ENCODE results near the gene TNIP2. TPM values are rescaled to one million over a fixed set of nuclear protein-coding genes. Genes with fewer than 3 reads are reported as not detected.

Gene TNIP2
- total RNA-seq, 1 experiment from 2014 or later = 60.8 TPM

DNA sequence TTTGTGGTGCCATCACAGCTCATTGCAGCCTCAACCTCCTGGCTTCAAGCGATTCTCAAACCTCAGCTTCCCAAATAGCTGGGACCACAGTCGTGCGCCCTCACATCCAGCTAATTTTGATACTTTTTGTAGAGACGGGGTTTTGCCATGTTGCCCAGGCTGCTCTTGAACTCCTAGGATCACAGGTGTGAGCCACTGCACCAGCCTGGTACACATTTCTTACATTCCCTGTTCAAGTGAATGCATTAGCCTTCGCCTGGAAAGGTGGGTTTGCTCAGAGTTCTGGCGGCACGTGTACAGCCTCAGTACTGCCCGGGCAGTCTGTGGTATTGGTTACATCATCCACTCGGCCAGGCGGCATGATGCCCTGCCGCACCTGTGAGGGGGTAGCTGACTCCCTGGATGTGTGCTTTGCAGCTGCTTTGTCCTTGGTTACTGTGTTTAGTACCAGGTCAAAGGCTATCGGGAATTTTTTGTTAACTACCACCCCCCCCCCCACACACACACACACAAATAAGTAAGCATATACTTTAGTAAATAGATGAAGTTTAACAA, 57.1 kb downstream of the TNIP2 start:
- in situ Hi-C loops (cut with HindIII; ENCODE audit: low pct_unique_long_range_greater_than_20kb, low sequenced_read_pairs) = no loop called here

DNA sequence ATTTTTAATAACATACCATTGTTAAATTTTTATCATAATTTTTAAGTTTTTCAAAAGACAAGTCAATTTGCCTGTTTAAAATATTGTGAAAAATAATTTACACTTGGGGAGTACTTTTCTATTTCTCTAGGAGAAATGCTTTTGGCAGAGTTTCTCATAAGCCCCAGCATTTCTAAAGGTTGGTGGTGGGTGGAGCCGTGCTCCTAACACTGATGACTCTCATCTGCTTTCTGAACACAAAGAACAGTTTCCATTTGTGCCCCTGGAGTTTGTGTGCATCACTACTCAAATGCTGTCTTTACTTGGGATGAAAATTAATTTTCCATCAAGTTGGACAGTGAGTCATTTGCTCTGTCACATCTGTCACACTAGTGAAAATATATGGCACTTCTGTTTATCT, 57.6 kb downstream of the TNIP2 start:
- no peak for DNase-seq (ENCODE audit: low read depth)
- in situ Hi-C loops (cut with HindIII; ENCODE audit: low pct_unique_long_range_greater_than_20kb, low sequenced_read_pairs) = no loop called here

More for the DNA sequence above, 57.1 kb downstream of the TNIP2 start:
- no peak for DNase-seq (ENCODE audit: low read depth)

- no peak for DNase-seq (ENCODE audit: low read depth)
- in situ Hi-C loops (cut with HindIII; ENCODE audit: low pct_unique_long_range_greater_than_20kb, low sequenced_read_pairs) = no loop called here
Measured at GRCh38 chr4:2697995-2698414, 58.1 kb downstream of the TNIP2 start.

DNA sequence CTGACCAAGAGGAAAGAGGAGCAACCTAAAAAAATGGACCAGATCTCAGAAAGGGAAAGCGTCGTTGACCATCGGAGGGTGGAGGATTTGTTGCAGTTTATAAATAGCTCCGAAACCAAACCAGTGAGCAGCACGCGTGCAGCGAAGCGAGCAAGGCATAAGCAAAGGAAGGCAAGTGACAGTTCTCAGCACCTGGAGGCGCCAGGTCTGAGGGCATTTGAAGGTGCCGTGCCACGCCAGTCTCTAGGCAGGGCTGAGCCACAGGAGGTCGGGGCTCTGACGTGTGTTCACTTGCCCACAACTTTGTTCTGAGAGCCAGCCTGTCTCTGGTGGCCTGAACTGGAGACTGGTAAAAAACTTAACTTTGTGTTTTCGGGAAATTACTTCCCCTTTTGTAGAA, 59.7 kb downstream of the TNIP2 start:
- no peak for DNase-seq (ENCODE audit: low read depth)
- in situ Hi-C loops (cut with HindIII; ENCODE audit: low pct_unique_long_range_greater_than_20kb, low sequenced_read_pairs) = no loop called here

- in situ Hi-C loops (cut with HindIII; ENCODE audit: low pct_unique_long_range_greater_than_20kb, low sequenced_read_pairs) = no loop called here
Measured at GRCh38 chr4:2695346-2696060, 60.6 kb downstream of the TNIP2 start.

GRCh38 chr4:2694691-2695090, 61.4 kb downstream of the TNIP2 start:
- DNase-seq (ENCODE audit: low read depth) = peak; percentile 94
- in situ Hi-C loops (cut with HindIII; ENCODE audit: low pct_unique_long_range_greater_than_20kb, low sequenced_read_pairs) = no loop called here

More at GRCh38 chr4:2695346-2696060, 60.6 kb downstream of the TNIP2 start:
- DNase-seq (ENCODE audit: low read depth) = no peak

DNA sequence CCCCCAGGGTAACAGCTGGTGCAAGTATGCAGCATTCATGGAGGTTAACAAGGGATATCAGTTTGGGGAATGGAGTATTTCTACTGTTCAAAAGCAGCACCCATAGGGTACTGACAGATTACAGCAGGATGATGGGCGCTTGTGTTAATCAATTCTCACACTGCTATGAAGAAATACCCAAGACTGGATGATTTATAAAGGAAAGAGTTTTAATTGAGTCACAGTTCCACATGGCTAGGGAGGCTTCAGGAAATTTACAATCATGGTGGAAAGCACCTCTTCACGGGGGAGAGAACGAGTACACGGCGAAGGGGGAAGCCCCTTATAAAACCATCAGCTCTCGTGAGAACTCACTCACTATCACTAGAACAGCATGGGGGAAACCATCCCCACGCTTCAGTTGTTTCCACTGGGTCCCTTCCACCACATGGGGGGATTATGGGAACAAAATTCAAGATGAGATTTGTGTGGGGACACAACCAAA, 64.1 kb downstream of the TNIP2 start:
- in situ Hi-C loops (cut with HindIII; ENCODE audit: low pct_unique_long_range_greater_than_20kb, low sequenced_read_pairs) = no loop called here
- peak; percentile 14 for DNase-seq (ENCODE audit: low read depth)

Other genes starting within 250 kb of the TNIP2 start
- 5.0 and 5.1 TPM in 2 replicates for gene FAM193A, start 219.7 kb downstream of the TNIP2 start, total RNA-seq (2014; rRNA removed; shearing (Covaris generic); ENCODE audit: low replicate concordance)
- 17.9 and 22.6 TPM in 2 replicates for gene SH3BP2, start 36.7 kb upstream of the TNIP2 start, total RNA-seq (2014; rRNA removed; shearing (Covaris generic); ENCODE audit: low replicate concordance)
- 98.4 and 132 TPM in 2 replicates for gene ADD1, start 87.5 kb upstream of the TNIP2 start, total RNA-seq (2014; rRNA removed; shearing (Covaris generic); ENCODE audit: low replicate concordance)
- gene NOP14, start 207.1 kb upstream of the TNIP2 start, total RNA-seq (2014; rRNA removed; shearing (Covaris generic); ENCODE audit: low replicate concordance) = 21.7 and 26.6 TPM in 2 replicates
- gene GRK4, start 207.2 kb upstream of the TNIP2 start, total RNA-seq (2014; rRNA removed; shearing (Covaris generic); ENCODE audit: low replicate concordance) = 0.38 and 1.3 TPM in 2 replicates